GM19240 (cell line): ENCODE results near the gene AP2B1.
"Not testable (repeated sequence)": the region's sequence is repeated elsewhere in the genome, so short reads cannot be mapped to it uniquely, and the experiment has no call there.

Experiments
- DNase-seq: peaks from one replicate; pipeline ENCODE4 v3.0.0; 2011; ENCODE audit warnings: low spot score; ENCODE audit not compliant: insufficient read length

The AP2B1 gene

GRCh38 chr17:35575759-35576158 lies 11.4 kb upstream of the AP2B1 start:
- DNase-seq, result no peak

- no peak for DNase-seq
Measured at GRCh38 chr17:35577830-35578196, 9.3 kb upstream of the AP2B1 start.

DNA sequence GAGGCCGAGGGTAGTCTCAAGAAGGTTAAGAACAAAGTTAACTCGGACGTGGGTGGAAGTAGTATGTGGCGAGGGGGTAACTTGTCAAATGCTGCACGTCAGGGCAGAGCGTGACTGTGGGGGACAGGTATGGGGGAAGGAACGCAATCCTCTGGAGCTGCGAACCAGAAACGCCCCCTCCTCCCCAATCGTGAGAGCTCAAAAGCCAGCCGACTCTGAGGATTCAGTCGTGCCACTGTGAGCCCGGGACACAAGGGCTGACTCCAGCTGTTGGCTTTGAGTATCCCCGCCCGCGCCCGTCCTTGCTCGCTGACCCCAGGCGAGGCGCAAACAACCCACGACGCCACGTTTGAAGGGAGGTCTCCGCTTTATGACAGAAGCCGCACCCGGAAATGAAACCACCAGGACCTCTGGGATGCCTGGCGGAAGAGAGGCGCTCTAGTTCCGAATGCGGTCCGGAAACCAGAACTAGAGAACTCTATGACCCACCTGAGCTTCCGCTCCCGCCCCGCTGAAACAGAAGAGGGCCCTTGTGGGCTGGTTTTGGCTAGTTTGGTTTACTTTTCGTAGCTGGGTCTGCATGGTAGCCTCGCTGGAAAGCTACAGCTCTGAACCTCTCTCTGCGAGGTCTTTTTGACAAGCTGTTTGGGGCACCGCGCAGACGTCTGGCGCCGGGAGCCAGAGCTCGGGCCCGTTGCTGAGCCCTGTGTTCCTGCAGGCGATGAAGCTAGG lies 8.8 kb upstream of the AP2B1 start, which contains the start of gene PEX12:
TSS of gene PEX12 (minus strand) at position 375 of the 732 bp plus-strand sequence. CDS start 550 bp downstream, outside the sequence.
- DNase-seq, result peak; percentile 58

DNA sequence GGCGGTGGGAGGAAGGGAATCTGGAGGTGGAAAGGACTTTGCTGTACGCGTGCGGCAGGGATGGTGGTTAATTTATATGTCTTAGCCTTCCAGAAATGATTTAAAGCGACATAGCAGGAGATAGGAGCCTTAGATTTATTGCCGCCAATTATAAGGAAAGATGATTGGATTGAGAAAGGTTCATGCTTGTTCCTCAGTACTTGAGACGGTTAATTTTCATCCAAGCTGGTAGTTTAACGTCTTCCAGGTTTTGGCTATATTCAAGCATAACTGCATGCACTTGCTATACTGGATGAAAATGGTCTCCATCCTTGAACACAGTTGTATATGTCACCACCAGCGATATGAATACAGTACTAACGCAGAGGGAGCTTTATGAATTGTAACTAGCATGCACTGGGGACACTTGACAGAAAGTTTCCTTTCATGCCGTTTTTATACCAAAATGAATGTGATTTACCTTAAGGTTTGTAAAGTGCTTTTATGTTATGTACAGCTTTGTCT lies 8.1 kb upstream of the AP2B1 start:
- DNase-seq, result no peak

DNA sequence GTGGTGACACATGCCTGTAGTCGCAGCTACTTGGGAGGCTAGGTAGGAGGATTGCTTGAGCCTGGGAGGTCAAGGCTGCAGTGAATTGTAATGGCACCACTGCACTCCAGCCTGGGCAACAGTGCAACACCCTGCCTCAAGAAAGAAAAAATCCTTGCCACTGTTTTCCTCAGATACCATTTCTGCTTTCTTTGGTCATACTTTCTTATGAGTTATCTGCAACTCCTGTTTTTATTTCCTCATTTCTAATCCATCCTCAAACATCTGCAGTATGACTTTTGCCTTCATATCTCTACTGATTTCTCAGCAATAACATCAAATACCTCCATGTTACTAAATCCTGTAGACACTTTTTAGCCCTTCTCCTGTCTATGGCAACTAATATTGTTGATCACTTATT lies 3.1 kb upstream of the AP2B1 start:
- DNase-seq, result no peak

- no peak for DNase-seq
Measured at GRCh38 chr17:35586569-35587073, 501 bp upstream of the AP2B1 start.

GRCh38 chr17:35588196-35588920 lies 1.2 kb downstream of the AP2B1 start:
- no peak for DNase-seq

GRCh38 chr17:35596072-35596471 lies 8.9 kb downstream of the AP2B1 start:
- DNase-seq, result no peak

- DNase-seq, result no peak
Measured at GRCh38 chr17:35596530-35597233, 9.6 kb downstream of the AP2B1 start.

GRCh38 chr17:35597604-35598003 lies 10.5 kb downstream of the AP2B1 start:
- no peak for DNase-seq

DNA sequence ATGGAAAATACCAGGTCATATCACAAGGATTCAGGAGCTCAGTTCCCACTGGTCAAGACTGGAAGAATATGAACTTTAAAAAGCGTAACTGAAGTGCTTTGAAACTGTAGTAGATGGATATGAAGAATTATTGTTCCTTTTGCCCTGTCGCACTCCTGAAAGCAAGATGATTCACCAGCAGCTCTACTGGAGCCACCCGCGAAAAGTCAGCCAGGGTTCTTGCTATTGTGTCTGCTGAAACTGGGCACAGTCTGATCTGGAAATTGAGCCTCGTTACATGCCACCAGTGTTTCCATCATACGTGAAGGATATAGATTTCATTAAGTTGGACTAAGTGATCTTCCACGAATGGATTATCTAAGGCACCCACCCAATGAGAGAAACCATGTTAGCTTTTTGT lies 16.6 kb downstream of the AP2B1 start:
- no peak for DNase-seq

DNA sequence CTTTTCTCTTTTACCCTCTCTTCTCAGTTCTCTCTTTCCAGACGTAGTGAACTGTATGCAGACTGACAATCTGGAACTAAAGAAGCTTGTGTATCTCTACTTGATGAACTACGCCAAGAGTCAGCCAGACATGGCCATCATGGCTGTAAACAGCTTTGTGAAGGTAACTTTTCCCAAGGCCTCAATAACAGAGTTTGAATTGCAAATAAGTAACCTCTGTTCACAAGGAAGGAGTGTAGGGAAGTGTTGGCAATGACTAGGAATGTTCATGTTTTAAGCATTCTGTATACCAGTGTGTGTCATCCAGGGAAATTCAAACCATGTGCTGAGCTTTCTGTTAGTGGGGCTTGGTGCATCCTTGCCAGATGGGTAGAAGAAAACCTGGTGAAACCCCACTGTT lies 18.6 kb downstream of the AP2B1 start:
- no peak for DNase-seq

GRCh38 chr17:35607239-35607847 lies 20.2 kb downstream of the AP2B1 start:
- DNase-seq, result no peak

GRCh38 chr17:35609831-35610230 lies 22.7 kb downstream of the AP2B1 start:
- DNase-seq, result no peak

DNA sequence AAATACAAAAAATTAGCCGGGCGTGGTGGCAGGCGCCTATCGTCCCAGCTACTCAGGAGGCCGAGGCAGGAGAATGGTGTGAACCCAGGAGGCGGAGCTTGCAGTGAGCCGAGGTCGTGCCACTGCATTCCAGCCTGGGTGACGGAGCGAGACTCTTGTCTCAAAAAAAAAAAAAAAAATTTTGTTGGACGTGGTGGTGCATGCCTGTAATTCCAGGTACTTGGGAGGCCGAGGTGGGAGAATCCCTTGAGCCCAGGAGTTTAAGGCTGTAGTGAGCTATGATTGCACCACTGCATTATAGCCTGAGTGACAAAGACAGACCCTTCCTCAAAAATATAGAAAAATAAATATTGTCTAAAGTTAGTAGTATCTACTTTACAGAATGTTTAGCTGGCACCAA lies 23.6 kb downstream of the AP2B1 start:
- DNase-seq, result not testable (repeated sequence)

- no peak for DNase-seq
Measured at GRCh38 chr17:35612924-35613521, 25.9 kb downstream of the AP2B1 start.

DNA sequence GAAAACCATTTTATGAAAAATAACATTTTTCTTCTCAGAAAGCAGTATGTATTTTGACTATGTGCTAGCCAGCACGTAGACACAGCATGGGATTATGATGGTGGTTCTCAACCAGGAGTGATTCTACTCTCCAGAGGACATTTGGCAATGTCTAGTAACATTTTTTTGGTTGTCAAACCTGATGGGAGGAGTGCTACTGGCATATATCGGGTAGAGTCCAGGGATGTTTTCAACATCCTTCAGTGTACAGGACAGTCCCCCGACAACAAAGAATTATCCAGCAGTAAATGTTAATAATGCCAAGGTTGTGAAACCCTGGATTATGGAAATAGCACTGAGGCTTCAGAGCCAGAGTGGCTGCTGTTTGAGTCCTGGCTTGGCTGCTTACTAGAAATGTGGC lies 27.7 kb downstream of the AP2B1 start:
- no peak for DNase-seq

DNA sequence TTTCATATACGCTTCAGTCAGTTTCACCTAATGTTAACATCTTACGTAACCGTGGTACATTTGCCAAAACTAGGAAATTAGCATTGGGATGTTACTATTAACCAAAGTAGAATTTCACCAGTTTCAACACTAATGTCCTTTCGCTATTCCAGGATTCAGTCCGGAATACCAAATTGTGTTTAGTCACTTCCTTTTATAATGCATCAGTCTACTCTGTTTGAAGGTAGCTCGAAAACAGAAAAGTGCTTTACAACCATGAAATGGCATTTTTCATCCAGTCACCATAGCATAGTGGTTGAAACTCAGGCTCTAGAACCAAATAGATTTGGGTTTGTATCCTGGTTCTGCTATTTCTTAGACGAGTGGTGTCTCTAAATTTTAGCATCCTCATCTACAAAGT lies 29.4 kb downstream of the AP2B1 start:
- DNase-seq, result no peak

- no peak for DNase-seq
Measured at GRCh38 chr17:35617505-35617904, 30.4 kb downstream of the AP2B1 start.

DNA sequence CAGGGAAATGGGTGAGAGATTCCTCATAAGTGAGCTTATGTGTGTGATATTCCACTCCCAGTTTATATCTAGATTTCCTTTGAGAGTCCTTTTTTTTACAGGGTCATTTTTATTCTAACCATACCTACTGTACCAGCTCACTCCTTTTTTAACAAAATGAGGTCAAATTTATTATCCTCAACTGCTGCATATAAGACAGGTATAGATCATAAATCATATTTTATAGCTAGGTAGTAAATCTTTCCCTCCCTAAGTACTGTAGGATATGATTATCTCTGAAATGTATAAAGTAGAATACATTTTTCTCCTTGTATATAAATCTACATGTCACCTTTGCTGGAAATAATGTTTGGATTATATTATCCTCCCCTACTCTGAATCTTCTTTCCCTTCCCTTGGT lies 31.5 kb downstream of the AP2B1 start:
- no peak for DNase-seq

DNA sequence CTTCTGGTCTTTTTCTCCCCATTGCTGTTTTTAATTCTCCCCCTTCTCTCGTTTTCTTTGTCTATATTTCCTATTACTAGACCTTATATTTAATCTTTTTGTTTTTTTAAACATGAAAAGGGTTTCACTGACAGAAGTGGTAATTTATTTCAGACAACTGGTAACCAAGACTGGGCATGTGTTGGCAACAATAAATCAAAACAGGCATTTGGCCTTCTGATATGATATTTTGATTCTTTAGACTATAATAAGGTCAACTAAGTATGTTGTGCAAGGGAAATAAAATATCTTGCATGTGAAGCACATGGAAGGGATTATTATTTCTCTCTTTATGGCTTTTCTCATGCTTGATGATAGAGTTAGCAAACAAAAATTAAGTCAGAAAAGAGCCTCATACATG lies 34.6 kb downstream of the AP2B1 start:
- no peak for DNase-seq
